Activated CD4-positive, alpha-beta T cell treated with anti-CD3 and anti-CD28 coated beads, Interleukin-2, Interleukin-6, amounts not matched to agents 100 ng/mL and 50 ng/mL, durations not matched to agents 16 hours and 8 hours (primary cell): ENCODE results near the gene PCDHGB1.
"Not testable (repeated sequence)": the region's sequence is repeated elsewhere in the genome, so short reads cannot be mapped to it uniquely, and the experiment has no call there.

Experiments
- DNase-seq: peaks from one replicate; pipeline ENCODE4 v3.0.0-alpha.2; 2020

The PCDHGB1 gene

DNA sequence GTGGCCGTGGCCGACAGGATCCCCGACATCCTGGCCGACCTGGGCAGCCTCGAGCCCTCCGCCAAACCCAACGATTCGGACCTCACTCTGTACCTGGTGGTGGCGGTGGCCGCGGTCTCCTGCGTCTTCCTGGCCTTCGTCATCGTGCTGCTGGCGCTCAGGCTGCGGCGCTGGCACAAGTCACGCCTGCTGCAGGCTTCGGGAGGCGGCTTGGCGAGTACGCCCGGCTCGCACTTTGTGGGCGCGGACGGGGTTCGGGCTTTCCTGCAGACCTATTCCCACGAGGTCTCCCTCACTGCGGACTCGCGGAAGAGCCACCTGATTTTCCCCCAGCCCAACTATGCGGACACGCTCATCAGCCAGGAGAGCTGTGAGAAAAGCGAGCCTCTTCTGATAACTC lies 3.9 kb upstream of the PCDHGB1 start:
- DNase-seq = not testable (repeated sequence)

DNA sequence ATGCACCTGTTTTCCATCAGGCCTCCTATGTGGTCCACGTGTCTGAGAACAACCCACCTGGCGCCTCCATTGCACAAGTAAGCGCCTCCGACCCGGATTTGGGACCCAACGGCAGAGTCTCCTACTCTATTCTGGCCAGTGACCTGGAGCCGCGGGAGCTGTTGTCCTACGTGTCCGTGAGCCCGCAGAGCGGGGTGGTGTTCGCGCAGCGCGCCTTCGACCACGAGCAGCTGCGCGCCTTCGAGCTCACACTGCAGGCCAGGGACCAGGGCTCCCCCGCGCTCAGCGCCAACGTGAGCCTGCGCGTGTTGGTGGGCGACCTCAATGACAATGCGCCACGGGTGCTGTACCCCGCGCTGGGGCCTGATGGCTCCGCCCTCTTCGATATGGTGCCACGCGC lies 1.7 kb downstream of the PCDHGB1 start:
- DNase-seq = no peak

DNA sequence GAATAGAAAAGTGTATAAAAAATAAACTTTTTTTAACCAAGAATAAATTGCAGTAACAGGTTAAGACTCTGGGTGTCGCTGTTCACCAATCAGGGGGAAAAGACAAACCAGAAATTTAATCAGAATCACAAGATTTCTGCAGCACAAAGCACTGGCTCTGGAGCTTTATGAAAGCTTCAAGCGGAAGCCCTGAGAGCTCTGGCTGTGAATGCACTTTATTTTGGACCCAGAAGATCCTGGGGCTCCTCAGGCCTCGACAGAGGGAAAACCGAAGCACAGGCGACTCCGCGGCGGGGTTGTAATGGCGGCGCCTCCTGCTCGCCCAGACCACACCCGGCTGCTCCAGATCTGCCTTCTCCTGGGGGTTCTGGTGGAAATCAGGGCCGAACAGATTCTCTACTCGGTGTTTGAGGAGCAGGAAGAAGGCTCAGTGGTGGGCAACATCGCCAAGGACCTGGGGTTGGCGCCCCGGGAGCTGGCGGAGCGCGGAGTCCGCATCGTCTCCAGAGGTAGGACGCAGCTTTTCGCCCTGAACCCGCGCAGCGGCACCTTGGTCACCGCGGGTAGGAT lies 5.1 kb downstream of the PCDHGB1 start, which contains the start of gene PCDHGA4:
Gene PCDHGA4, plus strand, starts transcription at position 122 of the 570 bp plus-strand sequence. Its CDS starts 87 bp downstream, at position 209.
- no peak for DNase-seq

DNA sequence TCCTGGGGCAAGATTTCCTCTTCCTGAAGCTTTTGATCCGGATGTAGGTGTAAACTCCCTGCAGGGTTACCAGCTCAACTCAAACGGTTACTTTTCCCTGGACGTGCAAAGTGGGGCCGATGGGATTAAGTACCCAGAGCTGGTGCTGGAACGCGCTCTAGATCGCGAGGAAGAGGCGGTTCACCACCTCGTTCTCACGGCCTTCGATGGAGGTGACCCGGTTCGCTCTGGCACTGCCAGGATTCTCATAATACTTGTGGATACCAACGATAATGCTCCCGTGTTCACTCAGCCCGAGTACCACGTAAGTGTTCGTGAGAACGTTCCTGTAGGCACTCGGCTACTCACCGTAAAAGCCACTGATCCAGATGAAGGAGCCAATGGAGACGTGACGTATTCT lies 5.7 kb downstream of the PCDHGB1 start:
- no peak for DNase-seq

DNA sequence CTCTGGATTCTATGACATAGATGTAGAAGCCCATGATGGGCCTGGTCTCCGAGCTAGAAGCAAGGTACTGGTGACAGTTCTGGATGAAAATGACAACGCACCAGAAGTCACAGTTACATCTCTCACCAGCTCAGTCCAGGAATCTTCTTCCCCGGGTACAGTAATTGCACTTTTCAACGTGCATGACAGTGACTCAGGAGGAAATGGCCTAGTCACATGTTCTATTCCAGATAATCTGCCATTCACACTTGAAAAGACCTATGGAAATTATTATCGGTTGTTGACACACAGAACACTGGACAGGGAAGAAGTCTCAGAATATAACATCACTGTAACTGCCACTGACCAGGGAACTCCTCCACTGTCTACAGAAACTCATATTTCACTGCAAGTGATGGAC lies 6.2 kb downstream of the PCDHGB1 start:
- DNase-seq = no peak

DNA sequence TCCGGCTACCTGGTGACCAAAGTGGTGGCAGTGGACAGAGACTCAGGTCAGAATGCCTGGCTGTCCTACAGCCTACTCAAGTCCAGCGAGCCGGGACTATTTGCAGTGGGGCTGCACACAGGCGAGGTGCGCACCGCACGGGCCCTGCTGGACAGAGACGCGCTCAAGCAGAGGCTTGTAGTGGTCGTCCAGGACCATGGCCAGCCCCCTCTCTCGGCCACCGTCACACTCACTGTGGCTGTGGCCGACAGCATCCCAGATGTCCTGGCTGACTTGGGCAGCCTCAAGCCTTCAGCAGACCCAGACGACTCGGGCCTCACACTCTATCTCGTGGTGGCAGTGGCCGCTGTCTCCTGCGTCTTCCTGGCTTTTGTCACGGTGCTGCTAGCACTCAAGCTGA lies 7.1 kb downstream of the PCDHGB1 start:
- DNase-seq = no peak

DNA sequence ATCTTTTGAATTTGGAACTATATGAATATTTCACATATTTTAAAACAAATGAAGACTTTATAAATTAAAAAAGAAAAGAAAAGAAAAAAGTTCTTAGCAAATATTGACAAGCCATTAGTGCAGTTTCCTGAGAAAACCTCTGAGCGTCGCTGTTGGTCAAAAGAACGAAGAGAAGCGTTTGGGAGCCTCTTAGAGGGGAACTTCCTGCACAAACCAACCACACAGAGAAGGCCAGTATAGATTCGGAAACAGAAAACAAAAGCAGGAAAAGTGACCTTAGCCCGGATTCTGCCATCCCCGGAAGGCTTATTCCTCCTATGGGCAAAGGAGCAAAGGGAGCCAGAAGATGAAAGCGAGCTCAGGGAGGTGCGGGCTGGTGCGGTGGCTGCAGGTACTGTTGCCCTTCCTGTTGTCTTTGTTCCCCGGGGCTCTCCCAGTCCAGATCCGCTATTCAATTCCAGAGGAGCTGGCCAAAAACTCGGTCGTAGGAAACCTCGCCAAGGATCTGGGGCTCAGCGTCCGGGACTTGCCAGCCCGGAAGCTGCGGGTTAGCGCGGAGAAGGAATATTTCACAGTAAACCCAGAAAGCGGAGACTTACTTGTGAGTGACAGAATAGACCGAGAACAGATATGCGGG lies 10.0 kb downstream of the PCDHGB1 start, which contains the start of gene PCDHGB2:
Gene PCDHGB2, plus strand, starts transcription at position 205 of the 637 bp plus-strand sequence. Its CDS starts 142 bp downstream, at position 347.
- peak; percentile 16 for DNase-seq

DNA sequence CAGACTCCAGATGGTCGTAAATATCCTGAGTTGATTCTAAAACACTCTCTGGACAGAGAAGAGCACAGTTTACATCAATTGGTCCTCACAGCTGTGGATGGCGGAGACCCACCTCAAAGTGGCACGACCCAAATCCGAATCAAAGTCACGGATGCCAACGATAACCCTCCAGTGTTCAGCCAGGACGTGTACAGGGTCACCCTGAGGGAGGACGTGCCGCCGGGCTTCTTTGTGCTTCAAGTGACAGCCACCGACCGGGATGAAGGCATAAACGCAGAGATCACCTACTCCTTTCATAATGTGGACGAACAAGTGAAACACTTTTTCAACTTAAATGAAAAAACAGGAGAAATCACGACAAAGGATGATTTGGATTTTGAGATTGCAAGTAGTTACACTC lies 10.8 kb downstream of the PCDHGB1 start:
- DNase-seq = no peak

DNA sequence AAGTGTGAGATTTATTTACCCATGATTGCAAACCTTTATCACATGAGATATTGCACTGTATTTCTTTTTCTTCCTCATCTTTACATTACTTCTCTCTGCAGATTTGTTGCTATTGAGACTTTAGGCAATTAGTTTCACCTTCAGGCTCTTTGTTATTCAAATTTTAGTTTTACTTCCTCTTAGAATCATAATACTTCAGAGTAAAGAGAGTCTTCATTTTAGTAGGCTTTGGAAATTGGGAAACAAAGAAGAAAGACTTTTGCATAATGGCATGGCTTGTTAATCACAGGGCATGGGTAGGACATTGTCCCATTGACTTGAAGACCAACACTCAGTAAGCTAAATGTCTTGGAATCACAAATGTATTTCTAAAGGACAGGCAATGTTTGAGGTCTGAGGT lies 12.8 kb downstream of the PCDHGB1 start:
- no peak for DNase-seq

DNA sequence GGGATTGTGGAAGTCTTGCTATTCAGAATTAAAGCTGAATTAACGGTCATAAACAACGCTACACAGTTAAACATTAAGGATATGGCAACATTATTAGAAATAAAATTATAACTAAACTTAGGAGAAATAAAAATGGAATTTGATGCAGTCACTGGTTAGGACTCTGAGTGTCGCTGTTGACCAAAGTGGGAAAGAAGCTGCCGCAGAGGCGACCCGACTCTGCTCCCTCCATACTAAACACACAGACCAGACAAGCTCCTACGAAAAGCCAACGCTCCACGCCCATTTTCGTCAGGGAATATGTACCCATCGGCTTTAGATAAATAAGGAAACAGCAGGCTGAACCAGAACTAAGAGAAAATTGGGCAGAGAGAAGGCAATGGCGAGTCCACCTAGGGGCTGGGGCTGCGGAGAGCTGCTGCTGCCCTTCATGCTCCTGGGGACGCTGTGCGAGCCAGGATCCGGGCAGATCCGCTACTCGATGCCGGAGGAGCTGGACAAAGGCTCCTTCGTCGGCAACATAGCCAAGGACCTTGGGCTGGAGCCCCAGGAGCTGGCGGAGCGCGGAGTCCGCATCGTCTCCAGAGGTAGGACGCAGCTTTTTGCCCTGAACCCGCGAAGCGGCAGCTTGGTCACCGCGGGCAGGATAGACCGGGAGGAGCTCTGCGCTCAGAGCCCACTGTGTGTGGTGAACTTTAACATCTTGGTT lies 14.2 kb downstream of the PCDHGB1 start, which contains the start of gene PCDHGA5:
Gene PCDHGA5, plus strand, starts transcription at position 211 of the 709 bp plus-strand sequence. Its CDS starts 169 bp downstream, at position 380.
- DNase-seq = no peak

DNA sequence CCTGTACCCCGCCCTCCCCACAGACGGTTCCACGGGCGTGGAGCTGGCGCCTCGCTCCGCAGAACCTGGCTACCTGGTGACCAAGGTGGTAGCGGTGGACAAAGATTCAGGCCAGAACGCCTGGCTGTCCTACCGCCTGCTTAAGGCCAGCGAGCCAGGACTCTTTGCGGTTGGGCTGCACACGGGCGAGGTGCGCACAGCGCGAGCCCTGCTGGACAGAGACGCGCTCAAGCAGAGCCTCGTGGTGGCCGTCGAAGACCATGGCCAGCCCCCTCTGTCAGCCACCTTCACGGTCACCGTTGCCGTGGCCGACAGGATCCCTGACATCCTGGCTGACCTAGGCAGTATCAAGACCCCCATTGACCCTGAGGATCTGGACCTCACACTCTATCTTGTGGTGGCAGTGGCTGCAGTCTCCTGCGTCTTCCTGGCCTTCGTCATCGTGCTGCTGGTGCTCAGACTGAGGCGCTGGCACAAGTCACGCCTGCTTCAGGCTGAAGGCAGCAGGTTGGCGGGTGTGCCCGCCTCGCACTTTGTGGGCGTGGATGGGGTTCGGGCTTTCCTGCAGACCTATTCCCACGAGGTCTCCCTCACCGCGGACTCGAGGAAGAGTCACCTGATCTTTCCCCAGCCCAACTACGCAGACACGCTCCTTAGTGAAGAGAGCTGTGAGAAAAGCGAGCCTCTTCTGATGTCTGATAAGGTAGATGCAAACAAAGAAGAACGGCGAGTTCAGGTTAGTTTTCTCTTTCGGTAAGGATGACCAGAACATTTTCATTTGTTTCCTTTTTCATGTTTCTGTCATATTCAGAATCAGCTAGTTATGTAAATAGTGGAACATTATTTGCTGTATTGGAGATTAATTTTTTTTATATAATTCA lies 16.4 kb downstream of the PCDHGB1 start:
- DNase-seq = no peak

DNA sequence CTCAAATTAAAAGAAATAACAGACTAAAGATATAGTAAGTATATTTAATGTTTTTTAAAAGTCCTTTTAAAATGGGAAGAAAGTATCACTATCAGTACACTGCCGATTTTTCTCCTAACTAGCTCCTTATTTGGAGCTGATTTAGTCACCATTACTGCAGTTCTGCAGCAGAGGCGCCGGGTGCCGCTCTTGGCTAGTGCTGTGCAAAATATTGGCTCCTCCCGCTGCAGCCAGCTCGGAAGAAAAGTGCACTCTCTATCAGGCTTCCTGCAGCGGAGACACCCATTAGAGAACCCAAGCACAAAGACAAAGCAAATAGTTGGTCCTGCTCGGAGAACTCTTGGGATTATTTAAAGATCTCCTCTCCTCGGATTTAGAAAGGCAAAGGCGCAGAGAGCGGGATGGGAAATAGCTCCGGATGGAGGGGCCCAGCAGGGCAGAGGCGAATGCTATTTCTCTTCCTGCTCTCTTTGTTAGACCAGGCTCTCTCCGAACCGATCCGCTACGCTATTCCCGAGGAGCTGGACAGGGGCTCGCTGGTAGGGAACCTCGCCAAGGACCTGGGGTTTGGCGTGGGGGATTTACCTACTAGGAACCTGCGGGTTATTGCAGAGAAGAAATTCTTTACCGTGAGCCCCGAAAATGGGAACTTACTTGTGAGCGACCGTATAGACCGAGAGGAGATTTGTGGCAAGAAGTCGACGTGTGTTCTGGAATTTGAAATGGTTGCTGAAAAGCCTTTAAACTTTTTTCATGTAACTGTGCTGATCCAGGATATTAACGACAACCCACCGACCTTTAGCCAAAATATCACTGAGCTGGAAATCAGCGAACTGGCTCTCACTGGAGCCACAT lies 20.3 kb downstream of the PCDHGB1 start, which contains the start of gene PCDHGB3:
Gene PCDHGB3, plus strand, starts transcription at position 249 of the 855 bp plus-strand sequence. Its CDS starts 153 bp downstream, at position 402.
- DNase-seq = peak; percentile 47

DNA sequence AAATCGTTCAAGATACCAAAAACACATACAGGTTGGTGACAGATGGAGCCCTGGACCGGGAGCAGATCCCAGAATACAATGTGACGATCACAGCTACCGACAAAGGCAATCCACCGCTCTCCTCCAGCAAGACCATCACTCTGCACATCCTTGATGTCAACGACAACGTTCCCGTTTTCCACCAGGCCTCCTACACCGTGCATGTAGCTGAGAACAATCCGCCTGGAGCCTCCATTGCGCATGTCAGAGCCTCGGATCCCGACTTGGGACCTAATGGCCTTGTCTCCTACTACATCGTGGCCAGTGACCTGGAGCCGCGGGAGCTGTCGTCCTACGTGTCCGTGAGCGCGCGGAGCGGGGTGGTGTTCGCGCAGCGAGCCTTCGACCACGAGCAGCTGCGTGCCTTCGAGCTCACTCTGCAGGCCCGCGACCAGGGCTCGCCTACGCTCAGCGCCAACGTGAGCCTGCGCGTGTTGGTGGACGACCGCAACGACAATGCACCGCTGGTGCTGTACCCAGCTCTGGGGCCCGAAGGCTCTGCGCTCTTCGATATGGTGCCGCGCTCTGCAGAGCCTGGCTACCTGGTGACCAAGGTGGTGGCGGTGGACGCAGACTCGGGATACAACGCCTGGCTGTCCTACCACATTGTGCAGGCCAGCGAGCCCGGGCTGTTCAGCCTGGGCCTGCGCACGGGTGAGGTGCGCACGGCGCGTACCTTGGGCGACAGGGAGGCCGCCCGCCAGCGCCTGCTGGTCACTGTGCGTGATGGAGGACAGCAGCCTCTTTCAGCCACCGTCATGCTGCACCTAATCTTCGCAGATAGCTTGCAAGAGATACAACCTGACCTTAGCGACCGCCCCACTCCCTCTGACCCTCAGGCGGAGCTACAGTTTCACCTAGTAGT lies 21.9 kb downstream of the PCDHGB1 start:
- no peak for DNase-seq

DNA sequence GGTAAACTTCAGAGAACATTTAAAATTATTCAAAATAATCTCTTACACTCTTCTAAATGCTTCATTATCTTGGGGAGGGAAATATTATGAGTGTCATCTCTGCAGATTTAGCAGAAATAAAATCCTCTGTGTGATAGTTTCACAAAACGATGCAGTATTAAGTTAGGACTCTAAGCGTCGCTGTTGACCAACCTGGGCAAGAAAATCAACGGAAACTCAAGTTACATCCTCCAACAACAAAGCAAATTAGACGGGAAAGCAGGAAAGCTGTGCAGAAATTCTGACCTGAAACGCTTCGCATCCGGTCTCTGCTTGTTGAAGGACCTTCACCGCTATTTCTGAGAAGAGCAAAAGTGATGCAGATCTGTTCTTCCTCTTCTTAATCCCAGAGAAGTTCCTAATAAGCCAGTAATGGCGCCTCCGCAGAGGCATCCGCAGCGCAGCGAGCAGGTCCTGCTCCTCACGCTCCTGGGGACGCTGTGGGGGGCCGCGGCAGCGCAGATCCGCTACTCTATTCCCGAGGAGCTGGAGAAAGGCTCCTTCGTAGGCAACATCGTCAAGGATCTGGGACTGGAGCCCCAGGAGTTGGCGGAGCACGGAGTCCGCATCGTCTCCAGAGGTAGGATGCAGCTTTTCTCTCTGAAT lies 23.9 kb downstream of the PCDHGB1 start, which contains the start of gene PCDHGA6:
Gene PCDHGA6, plus strand, starts transcription at position 219 of the 645 bp plus-strand sequence. Its CDS starts 193 bp downstream, at position 412.
- peak; percentile 6 for DNase-seq

DNA sequence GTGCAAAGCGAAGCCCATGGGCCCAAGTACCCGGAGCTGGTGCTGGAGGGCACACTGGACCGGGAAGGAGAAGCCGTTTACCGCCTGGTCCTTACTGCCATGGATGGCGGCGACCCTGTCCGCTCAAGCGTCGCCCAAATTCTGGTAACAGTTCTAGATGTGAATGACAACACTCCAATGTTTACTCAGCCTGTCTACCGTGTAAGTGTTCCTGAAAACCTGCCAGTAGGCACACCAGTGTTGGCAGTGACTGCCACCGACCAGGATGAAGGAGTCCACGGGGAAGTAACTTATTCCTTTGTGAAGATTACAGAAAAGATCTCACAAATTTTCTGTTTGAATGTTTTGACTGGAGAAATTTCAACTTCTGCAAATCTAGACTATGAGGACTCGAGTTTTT lies 24.7 kb downstream of the PCDHGB1 start:
- DNase-seq = no peak

DNA sequence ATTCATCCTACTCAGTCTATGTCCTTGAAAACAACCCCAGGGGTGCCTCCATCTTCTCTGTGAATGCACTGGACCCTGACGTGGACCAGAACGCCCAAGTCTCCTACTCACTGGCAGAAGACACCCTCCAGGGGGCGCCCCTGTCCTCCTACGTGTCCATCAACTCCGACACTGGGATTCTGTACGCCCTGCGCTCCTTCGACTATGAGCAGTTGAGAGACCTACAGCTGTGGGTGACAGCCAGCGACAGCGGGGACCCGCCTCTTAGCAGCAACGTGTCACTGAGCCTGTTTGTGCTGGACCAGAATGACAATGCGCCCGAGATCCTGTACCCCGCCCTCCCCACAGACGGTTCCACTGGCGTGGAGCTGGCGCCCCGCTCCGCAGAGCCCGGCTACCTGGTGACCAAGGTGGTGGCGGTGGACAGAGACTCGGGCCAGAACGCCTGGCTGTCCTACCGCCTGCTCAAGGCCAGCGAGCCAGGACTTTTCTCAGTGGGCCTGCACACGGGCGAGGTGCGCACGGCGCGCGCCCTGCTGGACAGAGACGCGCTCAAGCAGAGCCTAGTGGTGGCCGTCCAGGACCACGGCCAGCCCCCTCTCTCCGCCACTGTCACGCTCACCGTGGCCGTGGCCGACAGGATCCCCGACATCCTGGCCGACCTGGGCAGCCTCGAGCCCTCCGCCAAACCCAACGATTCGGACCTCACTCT lies 25.7 kb downstream of the PCDHGB1 start:
- DNase-seq = not testable (repeated sequence)

DNA sequence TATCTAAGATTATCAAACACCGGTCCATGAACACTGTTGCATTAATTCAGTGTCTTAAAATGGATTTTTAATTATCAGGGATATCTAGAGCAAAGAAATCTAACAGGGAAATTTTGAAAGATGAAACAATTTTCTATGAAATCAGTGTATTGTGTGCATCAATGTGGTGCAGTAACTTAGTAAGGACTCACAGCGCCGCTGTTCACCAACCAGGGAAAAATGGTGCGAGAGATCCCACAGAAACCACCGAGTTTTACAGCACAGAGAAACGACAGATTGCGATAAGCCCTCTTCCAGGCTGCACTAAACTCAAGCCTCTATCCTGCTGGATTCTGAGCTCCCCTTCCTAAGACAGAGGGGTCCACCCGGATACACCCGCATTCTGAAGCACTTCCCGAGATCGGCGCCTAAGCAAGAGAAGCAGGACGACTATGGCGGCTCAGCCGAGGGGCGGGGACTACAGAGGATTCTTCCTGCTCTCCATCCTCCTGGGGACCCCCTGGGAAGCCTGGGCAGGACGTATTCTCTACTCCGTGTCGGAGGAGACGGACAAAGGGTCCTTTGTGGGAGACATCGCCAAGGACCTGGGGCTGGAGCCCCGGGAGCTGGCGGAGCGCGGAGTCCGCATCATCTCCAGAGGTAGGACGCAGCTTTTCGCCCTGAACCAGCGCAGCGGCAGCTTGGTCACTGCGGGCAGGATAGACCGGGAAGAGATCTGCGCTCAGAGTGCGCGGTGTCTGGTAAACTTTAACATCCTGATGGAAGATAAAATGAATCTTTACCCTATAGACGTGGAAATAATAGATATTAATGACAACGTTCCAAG lies 32.8 kb downstream of the PCDHGB1 start, which contains the start of gene PCDHGA7:
Gene PCDHGA7, plus strand, starts transcription at position 274 of the 826 bp plus-strand sequence. Its CDS starts 158 bp downstream, at position 432.
- DNase-seq = no peak

DNA sequence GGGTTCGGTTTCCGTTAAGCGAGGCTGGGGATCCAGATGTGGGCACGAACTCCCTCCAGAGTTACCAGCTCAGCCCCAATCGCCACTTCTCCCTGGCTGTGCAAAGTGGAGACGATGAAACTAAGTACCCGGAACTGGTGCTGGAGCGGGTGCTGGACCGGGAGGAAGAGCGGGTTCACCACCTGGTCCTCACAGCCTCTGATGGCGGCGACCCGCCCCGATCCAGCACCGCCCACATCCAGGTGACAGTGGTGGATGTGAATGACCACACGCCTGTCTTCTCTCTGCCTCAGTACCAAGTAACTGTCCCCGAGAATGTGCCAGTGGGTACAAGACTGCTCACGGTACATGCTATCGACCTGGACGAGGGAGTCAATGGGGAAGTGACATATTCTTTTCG lies 33.4 kb downstream of the PCDHGB1 start:
- DNase-seq = no peak
